A673 (cell line): ENCODE measurements around the gene L3MBTL1.

Source experiments
- CTCF ChIP-seq: fragments of 300-800, 200-600 bp; sonication (generic); conservative IDR thresholded peaks from 2 replicates; pipeline ENCODE4 v1.5.1; 2017; ENCODE audit warnings: low read depth, mild to moderate bottlenecking, antibody characterized with exemption, low read length, moderate library complexity, mixed read lengths
- EZH2 ChIP-seq: fragments of 200-600 bp; sonication (generic); IDR thresholded peaks from 2 replicates; pipeline ENCODE4 v1.6.1; 2017; ENCODE audit warnings: borderline replicate concordance, low read depth, mild to moderate bottlenecking, mixed read lengths, antibody characterized with exemption, low read length; ENCODE audit not compliant: poor library complexity, severe bottlenecking

- TF ChIP-seq CTCF (no peak), EZH2 (no peak)
Observed at GRCh38 chr20:43569282-43569681, 61.8 kb downstream of the L3MBTL1 start.
